HG03442 (cell line): ENCODE results near the gene PLXNA4.

Source experiments
- ATAC-seq: cut with Tn5 transposase; IDR thresholded peaks from one replicate; pipeline ENCODE4 v1.9.1; 2021; ENCODE audit warnings: mild to moderate bottlenecking, moderate library complexity; ENCODE audit not compliant: unreplicated experiment

The PLXNA4 gene

GRCh38 chr7:132592936-132593335, 16.7 kb upstream of the PLXNA4 start:
- no peak for ATAC-seq

GRCh38 chr7:132592231-132592920, 16.1 kb upstream of the PLXNA4 start:
- ATAC-seq = no peak

DNA sequence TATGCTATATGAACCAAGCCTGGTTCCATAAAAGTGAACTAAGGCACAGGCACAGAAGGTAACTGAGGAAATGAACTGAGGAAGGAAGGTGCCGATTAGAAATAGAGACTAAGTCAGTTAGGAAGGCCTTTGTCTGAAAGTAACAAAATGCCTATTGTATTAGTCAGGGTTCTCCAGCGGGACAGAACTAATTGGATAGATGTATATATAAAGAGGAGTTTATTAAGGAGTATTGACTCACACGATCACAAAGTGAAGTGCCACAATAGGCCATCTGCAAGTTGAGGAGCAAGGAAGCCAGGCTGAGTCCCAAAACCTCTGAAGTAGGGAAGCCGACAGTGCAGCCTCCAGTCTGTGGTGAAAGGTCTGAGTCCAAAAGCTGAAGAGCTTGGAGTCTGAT, 13.9 kb upstream of the PLXNA4 start:
- no peak for ATAC-seq

DNA sequence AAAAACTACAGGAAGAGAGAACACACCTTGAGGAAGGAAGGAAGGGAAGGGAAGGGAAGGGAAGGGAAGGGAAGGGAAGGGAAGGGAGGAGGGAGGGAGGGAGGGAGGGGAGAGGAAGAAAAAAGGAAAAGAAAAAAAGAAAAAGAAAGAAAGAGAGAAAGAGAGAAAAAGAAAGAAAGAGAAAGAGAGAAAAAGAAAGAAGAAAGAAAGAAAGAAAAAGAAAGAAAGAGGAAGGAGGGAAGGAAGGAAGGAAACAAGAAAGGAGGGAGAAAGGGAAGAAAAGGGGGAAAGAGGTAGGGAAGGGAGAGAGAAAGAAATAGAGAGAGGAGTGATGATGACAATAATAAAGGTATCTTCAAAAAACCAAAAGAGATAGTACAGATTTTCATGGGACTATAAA, 12.3 kb upstream of the PLXNA4 start:
- no peak for ATAC-seq

DNA sequence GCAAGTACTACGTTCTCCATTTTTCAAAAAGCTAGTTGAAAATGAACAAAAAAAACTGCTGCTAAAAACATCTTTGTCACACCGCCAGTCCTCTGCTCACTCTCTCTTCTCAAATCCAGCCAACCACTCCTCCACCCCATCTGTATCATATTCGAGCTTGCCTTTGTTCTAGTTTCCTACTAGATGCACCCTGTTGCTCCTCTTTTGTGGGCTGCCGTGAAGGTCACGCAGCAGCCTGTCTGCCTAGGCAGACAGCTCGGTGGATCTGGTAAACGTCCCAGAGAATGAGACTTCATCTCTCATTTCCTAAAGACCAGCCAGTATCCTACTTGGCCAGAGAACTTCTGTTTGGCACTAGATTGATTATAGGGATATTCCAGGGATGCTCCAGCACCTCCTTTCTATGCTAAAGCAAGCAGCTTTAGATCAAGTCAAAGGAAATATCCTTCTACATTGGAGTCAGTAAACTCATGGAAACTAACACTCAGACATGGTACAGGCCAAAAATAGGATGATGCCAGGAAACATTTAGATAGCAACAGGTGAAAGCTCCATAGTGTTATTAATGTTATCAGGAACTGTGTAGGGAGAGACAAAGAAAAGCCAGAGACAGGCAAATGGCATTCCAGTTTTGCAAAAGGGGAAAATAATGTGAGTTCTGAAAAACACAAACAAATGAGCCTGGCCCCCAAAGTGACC, 8.7 kb upstream of the PLXNA4 start:
- ATAC-seq = no peak

GRCh38 chr7:132581431-132581830, 5.2 kb upstream of the PLXNA4 start:
- ATAC-seq = no peak

GRCh38 chr7:132580717-132581285, 4.5 kb upstream of the PLXNA4 start:
- peak; percentile 58 for ATAC-seq

GRCh38 chr7:132580277-132580676, 4.0 kb upstream of the PLXNA4 start:
- no peak for ATAC-seq

- no peak for ATAC-seq
Observed at GRCh38 chr7:132579260-132579899, 3.1 kb upstream of the PLXNA4 start.

- no peak for ATAC-seq
Observed at GRCh38 chr7:132578826-132579225, 2.6 kb upstream of the PLXNA4 start.

GRCh38 chr7:132578050-132578370, 1.7 kb upstream of the PLXNA4 start:
- no peak for ATAC-seq

- ATAC-seq = no peak
Observed at GRCh38 chr7:132577206-132578049, 1.2 kb upstream of the PLXNA4 start.

DNA sequence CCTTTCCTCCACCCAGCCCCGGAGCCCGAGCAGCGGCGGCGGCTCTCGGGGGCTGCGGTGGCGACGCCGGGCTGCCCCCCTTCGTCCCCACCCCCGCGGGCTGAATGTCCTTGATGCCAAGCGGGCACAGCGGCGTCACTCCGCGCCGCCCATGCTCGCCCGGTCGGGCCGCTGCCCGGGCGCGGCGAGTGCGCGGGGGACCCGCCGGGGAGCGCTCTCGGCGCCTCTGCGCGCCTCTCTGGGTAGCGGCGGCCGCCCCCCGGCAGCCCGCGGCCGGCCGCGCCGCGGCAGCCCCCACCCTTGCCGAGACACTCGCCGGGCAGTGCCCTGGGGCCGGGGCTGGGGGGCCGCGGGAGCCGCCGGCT, 433 bp upstream of the PLXNA4 start:
- ATAC-seq = no peak

GRCh38 chr7:132575419-132575981, 770 bp downstream of the PLXNA4 start:
- no peak for ATAC-seq

DNA sequence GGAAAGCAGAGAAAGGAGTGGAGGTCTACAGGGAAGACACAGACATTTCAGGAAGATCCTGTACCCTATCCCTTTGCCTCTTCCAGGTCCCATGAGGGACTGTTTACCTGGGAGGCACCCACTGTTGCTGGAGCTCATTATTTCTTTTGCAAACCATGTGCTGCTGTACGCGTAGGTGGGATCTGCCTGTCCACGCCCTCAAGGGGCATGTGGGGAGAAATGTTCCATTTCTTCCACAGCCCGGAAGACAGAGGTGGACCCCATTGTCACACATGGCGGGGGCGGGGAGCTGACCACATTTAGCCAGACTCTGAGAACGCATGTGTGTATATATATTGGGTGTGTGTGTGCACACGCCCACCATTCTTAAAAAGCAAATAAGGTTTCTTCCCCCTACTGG, 2.0 kb downstream of the PLXNA4 start:
- ATAC-seq = no peak

DNA sequence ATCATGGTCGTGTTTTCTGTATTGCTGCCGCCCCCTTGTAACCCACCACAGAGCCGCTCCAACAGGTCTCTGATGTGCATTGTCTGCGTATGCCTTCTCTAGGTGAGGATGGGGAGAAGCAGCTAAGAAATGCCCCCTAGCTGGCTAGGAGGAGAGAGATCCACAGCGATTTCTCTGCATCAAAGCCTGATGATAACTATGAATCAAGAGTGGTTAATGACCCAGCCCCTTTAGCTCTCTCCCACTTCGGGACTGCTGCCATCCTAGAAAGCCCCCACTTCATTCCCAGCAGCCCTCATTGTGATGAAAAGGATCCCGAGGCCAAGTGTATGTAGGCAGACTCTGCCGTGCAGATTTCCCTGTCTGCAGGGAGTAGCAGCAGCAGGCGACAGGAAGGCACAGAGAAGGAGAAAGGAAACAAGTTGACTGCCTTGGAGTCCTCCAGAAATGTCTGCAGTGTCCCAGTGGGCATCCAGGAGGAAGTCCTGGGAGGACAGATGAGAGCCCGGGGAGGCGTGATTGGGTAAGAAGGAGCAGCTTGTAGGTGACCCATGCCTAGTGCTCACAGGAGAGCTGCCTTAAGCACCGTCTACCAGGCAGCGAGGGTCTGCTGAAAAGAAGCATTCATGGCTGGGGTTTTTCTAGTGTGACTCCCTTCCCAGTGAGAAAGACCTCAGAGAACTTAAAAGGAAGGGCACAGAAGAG, 2.9 kb downstream of the PLXNA4 start:
- ATAC-seq = no peak

- ATAC-seq = no peak
Observed at GRCh38 chr7:132572526-132572925, 3.7 kb downstream of the PLXNA4 start.

- no peak for ATAC-seq
Observed at GRCh38 chr7:132571970-132572369, 4.3 kb downstream of the PLXNA4 start.

DNA sequence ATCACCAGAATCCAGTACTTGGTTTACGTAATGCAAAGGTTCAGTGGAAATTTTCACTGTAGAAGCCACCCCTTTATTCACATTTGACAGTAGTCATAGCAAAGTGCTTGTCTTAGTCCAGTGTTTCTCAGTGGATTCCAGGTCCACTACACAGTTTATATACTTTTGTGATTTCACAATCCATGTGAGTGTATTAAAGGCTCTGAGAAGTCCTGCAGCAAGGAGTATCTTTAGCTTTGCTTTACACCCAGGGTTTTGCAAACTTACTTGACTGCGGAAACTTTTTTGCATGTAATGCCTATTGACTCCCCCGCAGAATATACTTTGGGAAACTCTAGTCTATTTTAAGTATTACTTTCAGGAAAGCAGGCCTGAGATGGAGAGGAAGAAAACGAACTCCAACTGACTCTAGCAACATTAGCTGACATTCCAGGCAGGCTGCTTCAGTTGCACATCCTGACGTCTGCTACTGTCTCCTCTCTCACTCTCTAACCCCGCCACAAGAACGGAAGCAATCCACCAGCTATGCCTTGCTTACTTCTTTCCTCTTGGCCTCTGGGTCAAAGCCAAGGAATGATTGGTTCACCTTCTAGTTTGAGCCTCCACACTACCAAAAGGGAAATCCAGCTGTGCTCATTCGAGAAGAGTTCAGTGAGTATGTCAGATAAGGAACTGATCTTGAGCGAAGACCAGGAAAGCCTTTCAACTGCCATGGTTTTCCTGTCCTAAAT, 6.2 kb downstream of the PLXNA4 start:
- ATAC-seq = no peak

- ATAC-seq = no peak
Observed at GRCh38 chr7:132568962-132569361, 7.3 kb downstream of the PLXNA4 start.
